ENCODE results near the gene SUDS3.

The SUDS3 gene

DNA sequence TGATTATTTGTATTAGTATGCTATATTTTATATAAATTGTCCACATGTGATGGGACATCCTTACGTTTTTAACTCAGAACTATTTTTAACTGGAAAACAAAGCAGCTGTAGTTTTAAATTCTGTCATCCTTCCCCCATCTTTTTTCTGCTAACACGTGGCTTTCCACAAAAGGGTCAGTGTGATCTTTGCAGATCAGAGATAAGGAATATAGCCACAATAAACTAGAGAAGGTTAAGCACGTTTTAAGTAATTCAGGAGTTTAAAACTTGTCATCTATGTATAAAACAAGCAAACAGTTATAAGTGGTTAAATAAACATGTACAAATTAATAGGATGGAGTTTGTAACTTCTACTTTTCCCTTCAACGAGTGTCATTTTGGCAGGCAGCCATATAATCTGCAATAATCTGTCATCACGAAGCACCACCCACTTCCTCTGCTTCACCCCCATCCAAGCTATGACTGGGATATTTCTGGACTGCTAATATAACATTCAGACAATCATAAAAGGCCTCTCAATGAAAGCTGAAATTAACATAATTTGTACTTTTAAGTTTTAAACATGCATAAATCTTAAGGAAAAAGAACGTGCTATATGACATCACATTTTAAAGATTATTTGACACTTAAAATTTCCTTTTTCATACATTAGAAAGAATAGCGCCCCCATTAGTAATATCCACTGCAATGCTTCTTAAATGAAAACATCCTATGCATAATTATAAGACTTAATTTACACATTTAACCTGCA is 18.9 kb upstream of the SUDS3 start:
- no peak for DNase-seq (ENCODE audit: low read depth in 2 of 2)

- DNase-seq (ENCODE audit: low read depth in 2 of 2), result no peak
Measured at GRCh38 chr12:118358008-118358359, 18.4 kb upstream of the SUDS3 start.

- DNase-seq (ENCODE audit: low read depth in 2 of 2), result no peak
Measured at GRCh38 chr12:118358612-118359540, 17.5 kb upstream of the SUDS3 start.

GRCh38 chr12:118359541-118359915 is 16.8 kb upstream of the SUDS3 start:
- DNase-seq (ENCODE audit: low read depth in 2 of 2), result no peak

DNA sequence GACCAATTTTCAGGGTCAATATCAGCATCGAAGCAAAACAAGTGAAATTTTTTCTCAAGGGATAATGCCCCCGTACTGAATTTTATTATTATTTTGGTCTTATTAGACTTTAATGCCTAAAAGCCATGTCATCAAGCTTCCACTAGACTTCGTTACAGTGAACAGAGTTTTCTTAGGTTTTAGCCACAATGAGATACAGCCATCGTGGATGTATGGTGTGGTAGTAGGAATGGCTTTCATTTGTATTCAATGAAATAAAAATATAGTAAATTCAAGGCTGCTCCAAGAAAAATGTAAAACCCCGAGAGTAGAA is 15.3 kb upstream of the SUDS3 start:
- no peak for DNase-seq (ENCODE audit: low read depth in 2 of 2)

DNA sequence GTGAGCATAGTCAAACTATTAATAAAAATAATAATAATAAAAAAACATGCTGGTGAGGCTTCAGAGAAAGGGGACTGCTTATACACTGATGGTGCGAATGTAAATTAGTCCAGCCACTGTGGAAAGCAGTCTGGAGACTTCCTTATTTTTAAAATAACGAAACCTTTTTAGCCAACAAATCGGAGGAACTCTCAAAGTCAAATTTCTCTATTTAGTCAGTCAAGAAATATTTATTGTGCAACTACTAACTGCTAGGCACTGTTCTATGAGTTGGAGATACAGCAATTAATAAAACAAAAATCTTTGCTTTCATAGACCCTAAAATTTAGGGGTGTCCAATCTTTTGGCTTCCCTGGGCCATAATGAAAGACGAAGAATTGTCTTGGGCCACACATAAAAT is 14.5 kb upstream of the SUDS3 start:
- no peak for DNase-seq (ENCODE audit: low read depth in 2 of 2)

- DNase-seq (ENCODE audit: low read depth in 2 of 2), result no peak
Measured at GRCh38 chr12:118368821-118369220, 7.5 kb upstream of the SUDS3 start.

- DNase-seq (ENCODE audit: low read depth in 2 of 2), result no peak
Measured at GRCh38 chr12:118370601-118371000, 5.8 kb upstream of the SUDS3 start.

DNA sequence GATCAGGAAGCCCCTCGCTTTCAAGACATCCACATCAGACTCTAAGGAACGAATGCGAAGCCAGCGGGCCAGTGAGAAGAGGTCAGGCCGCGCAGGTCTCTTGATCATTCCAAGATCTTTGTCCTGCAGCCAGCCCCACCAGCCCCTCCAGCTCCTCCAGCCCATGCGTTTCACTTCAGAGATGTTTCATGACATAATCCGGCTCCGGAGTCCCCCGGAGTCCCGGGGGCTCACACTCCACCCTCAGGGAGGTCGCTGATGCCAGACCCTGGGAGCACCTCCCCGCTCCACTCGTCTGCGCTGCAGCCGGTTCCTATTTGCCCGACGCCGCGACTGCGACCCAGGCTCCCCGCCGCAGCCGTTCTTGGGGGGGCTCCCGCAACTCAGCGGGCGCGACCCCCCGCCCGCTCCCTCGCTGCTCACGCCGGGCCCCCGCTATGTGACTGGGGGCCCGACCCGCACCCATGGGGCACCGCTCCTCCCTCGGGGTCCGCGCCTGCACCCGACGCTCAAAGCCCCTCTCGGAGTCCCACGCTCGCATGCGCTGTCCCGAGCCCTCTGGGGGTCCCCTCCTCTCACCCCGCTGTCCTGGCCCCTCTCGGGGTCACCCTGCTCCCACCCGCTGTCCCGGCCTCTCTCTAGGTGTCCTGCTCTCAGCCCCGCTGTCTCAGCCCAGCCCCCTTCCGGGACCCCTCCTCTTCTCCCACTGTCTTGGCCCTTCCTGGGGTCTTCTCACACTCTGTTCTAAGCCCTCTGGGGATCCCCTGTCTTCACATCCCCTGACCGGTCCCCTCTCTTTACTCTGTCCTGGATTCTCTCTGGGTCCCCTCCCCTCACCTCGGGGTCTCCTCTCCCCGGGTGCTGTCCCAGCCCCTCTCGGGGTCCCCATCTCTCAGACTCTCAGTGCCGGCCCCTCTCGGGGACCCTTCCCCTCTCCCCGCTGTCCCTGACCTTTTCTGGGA is 4.8 kb upstream of the SUDS3 start:
- DNase-seq (ENCODE audit: low read depth in 2 of 2), result no peak

DNA sequence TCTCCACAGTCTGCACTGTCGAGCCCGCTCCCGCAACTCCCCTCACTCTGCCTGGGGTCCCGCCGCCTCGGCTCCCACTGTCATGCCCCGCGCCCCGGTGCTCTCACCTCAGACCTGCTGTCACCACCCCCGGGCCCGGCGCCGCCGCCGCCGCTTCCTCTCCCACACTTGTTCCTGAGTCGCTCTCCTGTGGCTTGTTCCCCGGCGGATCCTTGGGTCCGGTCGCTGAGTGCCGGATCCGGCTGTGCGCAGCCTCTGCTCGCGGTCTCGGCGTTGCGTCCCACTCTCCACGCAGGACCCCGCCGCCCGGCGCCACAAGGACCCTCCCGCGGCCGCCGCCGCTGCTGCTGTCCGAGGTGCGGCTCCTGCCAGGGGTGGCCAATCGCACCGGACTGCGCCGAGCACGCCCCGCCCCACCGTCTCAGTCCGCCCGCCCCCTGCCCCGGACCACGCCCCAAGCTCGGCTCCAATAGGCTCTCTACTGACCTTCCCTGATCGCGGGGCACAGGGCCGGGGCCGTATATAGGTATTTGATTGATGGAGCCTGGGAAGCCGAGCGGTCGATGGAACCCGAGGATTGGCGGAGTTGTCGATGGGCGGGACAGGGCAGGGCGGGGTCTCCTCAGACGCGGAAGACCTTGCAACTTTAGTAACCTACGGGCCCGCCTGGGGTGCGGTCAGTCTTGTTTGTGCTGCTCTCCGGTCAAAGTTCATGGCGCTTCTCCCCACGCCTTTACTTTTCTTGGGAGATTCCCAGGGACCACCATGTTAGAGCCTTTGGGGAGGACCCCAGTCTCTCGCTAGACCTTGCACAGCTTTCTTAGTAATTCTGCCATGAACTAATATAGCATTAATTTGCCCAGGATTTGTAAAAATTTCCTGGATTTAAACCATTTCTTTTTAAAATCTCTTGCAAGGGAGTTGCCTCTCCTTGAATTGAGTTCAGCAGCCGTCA is 3.5 kb upstream of the SUDS3 start, which contains the start of gene TAOK3:
TSS of gene TAOK3 (minus strand) at position 367 of the 955 bp plus-strand sequence. CDS start 117,340 bp downstream, outside the sequence.
- peak; percentile 93 to 97 for DNase-seq (ENCODE audit: low read depth in 2 of 2)

GRCh38 chr12:118373616-118374015 is 2.7 kb upstream of the SUDS3 start:
- DNase-seq (ENCODE audit: low read depth in 2 of 2), result no peak

GRCh38 chr12:118374126-118374725 is 2.1 kb upstream of the SUDS3 start:
- no peak for DNase-seq (ENCODE audit: low read depth in 2 of 2)

- no peak for DNase-seq (ENCODE audit: low read depth in 2 of 2)
Measured at GRCh38 chr12:118374909-118375308, 1.4 kb upstream of the SUDS3 start.

- DNase-seq (ENCODE audit: low read depth in 2 of 2), result no peak
Measured at GRCh38 chr12:118375348-118375747, 1.0 kb upstream of the SUDS3 start.

DNA sequence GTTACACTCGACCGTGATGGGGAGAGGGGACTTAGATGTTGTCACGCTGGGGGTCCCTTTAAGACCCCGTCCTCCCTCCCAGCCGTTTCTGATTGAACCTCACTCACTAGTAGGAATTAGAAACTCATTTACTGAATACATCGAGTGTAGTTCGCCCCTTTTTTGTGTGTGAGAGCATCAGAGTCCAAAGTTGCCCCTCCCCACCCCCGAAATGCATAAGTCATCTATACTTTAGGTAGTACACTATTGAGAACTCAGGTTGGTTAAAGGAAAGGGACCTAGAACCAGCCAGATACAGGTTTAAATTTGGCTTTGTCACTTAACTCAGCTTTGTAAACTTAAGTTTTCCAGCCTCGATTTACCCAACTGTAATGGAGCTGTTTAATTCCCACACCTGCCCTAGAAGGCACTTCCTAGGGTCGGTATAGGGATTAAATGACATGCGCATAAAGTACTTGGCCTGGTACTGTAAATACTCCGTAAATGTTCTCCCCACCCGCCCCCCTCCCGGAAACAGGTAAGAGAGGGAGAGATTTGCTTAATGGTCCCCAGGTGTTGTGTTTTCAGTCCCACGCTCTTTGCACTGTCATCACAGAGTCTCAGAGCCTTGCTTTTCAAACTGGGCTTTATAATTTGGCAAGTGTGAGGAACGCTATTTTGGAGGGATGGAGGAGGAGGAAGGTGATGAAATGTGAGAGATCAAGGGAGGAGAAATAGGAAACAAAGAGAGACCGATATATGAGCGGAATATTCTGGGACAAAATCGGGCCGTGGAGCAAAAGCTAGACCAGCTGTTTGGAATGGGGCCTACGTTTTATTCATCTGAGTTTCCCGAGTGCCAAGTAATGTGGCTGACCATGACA is 897 bp downstream of the SUDS3 start:
- DNase-seq (ENCODE audit: low read depth in 2 of 2), result no peak

DNA sequence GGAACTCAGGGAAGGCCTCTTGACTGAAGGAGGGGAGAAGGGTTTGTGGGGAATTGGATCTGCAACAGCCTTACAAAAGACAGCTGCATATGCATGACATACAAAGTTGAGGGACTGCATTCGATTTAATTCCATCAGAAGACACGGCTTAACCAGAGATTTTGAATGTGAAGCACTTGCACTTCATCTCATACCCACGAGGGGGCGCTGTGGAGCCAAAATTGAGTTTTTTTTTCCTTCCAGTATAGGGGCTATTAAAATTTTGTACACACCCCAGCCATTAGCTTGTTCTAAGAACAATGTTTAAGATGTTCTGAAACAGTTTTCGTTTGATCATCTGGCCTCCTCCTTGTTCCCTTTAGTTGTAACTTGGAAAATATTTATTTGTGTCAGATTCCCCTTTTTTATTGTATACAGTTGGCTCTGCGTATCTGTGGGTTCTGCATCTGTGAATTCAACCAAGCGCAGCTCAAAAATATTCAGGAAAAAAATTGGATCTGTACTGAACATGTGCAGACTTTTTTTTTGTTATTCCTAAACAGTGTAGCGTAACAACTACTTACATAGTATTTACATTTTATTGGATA is 1.6 kb downstream of the SUDS3 start:
- DNase-seq (ENCODE audit: low read depth in 2 of 2), result peak; percentile 23 to 50

DNA sequence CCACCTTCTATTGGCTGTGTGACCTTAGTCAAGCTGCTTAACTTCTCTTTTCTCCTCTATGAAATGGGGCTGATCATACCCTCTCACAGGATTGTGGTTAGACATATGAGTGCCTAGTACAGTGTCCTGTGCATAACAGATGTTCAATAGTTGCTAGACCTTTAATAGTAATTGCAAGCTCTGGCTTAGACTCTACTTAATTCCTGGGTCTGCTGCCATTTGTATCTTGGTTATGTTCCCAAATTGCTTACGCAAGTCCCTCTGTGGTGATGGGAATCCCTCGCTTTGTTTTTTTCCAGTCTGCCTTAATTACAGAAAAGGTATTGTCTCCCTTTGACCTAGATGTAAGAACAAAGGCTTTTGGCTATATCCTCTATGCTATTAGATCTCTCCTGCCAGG is 15.1 kb downstream of the SUDS3 start:
- no peak for DNase-seq (ENCODE audit: low read depth in 2 of 2)

GRCh38 chr12:118391836-118392235 is 15.5 kb downstream of the SUDS3 start:
- no peak for DNase-seq (ENCODE audit: low read depth in 2 of 2)
